CD4-positive, alpha-beta memory T cell (primary cell): ENCODE results near the gene ADORA3. TPM values are rescaled to one million over a fixed set of nuclear protein-coding genes. Genes with fewer than 3 reads are reported as not detected.
"Not testable (repeated sequence)": the region's sequence is repeated elsewhere in the genome, so short reads cannot be mapped to it uniquely, and the experiment has no call there.

Source experiments
- CTCF ChIA-PET: fragments of 350-600 bp; sonication (Branson Sonifier 250); formaldehyde crosslinking; loops from one replicate; lab custom pipeline; 2021; ENCODE audit warnings: inconsistent platforms; ENCODE audit not compliant: partially characterized antibody; lab: Charles Lee
- POLR2A ChIA-PET: fragments of 350-600 bp; sonication (Branson Sonifier 250); formaldehyde crosslinking; loops from one replicate; lab custom pipeline; 2021; ENCODE audit not compliant: partially characterized antibody; lab: Charles Lee
- DNase-seq, 5 donors: peaks; one replicate each; pipeline versions ENCODE4 v3.0.0 to v3.0.0-alpha.2; 2020 to 2022; ENCODE audit warnings: mixed read lengths in 1 of 5
- H3K27ac ChIP-seq: one replicate; pipeline ENCODE4 v1.7.0; 2013; ENCODE audit warnings: low read depth, low read length
- H3K27me3 ChIP-seq: 2 replicates; pipeline ENCODE4 v1.7.0; 2013; ENCODE audit warnings: mild to moderate bottlenecking, low read length, moderate library complexity; ENCODE audit not compliant: insufficient read depth
- H3K36me3 ChIP-seq: 2 replicates; pipeline ENCODE4 v1.7.0; 2013; ENCODE audit warnings: mild to moderate bottlenecking, low read length, moderate library complexity; ENCODE audit not compliant: insufficient read depth
- H3K4me1 ChIP-seq: 2 replicates; pipeline ENCODE4 v1.7.0; 2013; ENCODE audit warnings: mild to moderate bottlenecking, low read length, moderate library complexity; ENCODE audit not compliant: insufficient read depth
- H3K4me3 ChIP-seq, 2 donors: one replicate each; pipeline ENCODE4 v1.7.0; 2013; ENCODE audit warnings: low read length in 2 of 2, mild to moderate bottlenecking in 1 of 2
- H3K9me3 ChIP-seq, 2 donors: one replicate each; pipeline ENCODE4 v1.7.0; 2013; ENCODE audit warnings: low read length in 2 of 2, control low read depth in 1 of 2; ENCODE audit not compliant: control insufficient read depth in 1 of 2
- H3K27ac Mint-ChIP-seq, 7 donors: one replicate each; pipeline ENCODE4 v1.8.0; 2020 to 2021; ENCODE audit warnings: mixed read lengths in 7 of 7, mild to moderate bottlenecking in 6 of 7, inconsistent platforms in 3 of 7, moderate library complexity in 3 of 7
- H3K27me3 Mint-ChIP-seq, 2 donors: one replicate each; pipeline ENCODE4 v1.8.0; 2020 to 2021; ENCODE audit warnings: mixed read lengths in 2 of 2
- H3K36me3 Mint-ChIP-seq, 2 donors: one replicate each; pipeline ENCODE4 v1.8.0; 2020 to 2021; ENCODE audit warnings: mixed read lengths in 2 of 2, inconsistent platforms in 1 of 2, mild to moderate bottlenecking in 1 of 2
- H3K4me1 Mint-ChIP-seq, 4 donors: one replicate each; pipeline ENCODE4 v1.8.0; 2020 to 2021; ENCODE audit warnings: mixed read lengths in 4 of 4, mild to moderate bottlenecking in 1 of 4
- H3K4me3 Mint-ChIP-seq, 8 donors: one replicate each; pipeline ENCODE4 v1.8.0; 2020 to 2021; ENCODE audit warnings: mixed read lengths in 8 of 8, mild to moderate bottlenecking in 7 of 8, moderate library complexity in 6 of 8, inconsistent platforms in 3 of 8
- H3K9me3 Mint-ChIP-seq, 8 donors: one replicate each; pipeline ENCODE4 v1.8.0; 2020 to 2021; ENCODE audit warnings: mixed read lengths in 8 of 8, mild to moderate bottlenecking in 5 of 8, inconsistent platforms in 3 of 8, moderate library complexity in 1 of 8
- intact Hi-C: fragments of 100-400 bp; cut with micrococcal nuclease; formaldehyde crosslinking; loops from one replicate; pipeline ENCODE4 v1.15.1; 2023
- polyA plus RNA-seq, 2 donors: library from polyadenylated mRNA; unstranded; fragments of 300-500 nt; fragmentation: Illumina TruSeq; gene quantifications; one replicate each; pipeline ENCODE4 v1.2.3, GENCODE V29; 2021
- total RNA-seq, 2 experiments: library from RNA; stranded (reverse); gene quantifications; one replicate each; pipeline ENCODE4 v1.2.3, GENCODE V29; 2021

Gene ADORA3
- total RNA-seq (under 1 TPM; 0.41 to 0.42 TPM), polyA plus RNA-seq (under 1 TPM in 1 of 2 donors, not detected in 1; 0.46 TPM)

GRCh38 chr1:111503585-111504060 lies at the start of gene ADORA3, which contains the start of gene TMIGD3:
TSS of gene ADORA3 (minus strand) at chr1:111503633. CDS start at chr1:111503354, 279 bp downstream.
TSS of gene TMIGD3 (minus strand) at chr1:111503633. CDS start at chr1:111503354, 279 bp downstream.
- intact Hi-C loops = loop anchor here (10.0 kb wide), 1 partner anchor 121 kb away; no protein-coding TSS in a partner anchor
- ChIA-PET CTCF (interaction anchor here (1.2 to 2.2 kb wide), 5 partner anchors 13 to 266 kb away, joined by 3 to 10 read pairs (median 3); partner anchors contain the start of gene INKA2), POLR2A (interaction anchor here (0.6 to 8.6 kb wide), 11 partner anchors 13 to 243 kb away, joined by 3 to 170 read pairs (median 3); partner anchors contain the start of genes ATP5PB, C1orf162 and WDR77)
- Histone ChIP-seq H3K4me3 (peak within 1 kb of the TSS in 1 of 2 donors; percentile 8), H3K4me1 (peaks cover 69% of the 10 kb centered on the region), H3K27me3 (no peaks in the 10 kb centered on the region), H3K9me3 (no peaks in the 10 kb centered on the region), H3K36me3 (no peaks in the 10 kb centered on the region), H3K27ac (peak within 1 kb of the TSS; percentile 32)
- Mint-ChIP-seq H3K4me3 (peak within 1 kb of the TSS; percentile 5 to 77 (median 66)), H3K27me3 (no peaks in the 10 kb centered on the region), H3K4me1 (peaks cover 52 to 88% (median 64%) of the 10 kb centered on the region in 4 donors), H3K36me3 (no peaks in the 10 kb centered on the region), H3K9me3 (no peaks in the 10 kb centered on the region), H3K27ac (peak within 1 kb of the TSS; percentile 45 to 79 (median 70))
- DNase-seq = no peak

GRCh38 chr1:111553196-111553595 lies 49.8 kb upstream of the ADORA3 start:
- DNase-seq = no peak
- intact Hi-C loops = no loop called here
- Histone ChIP-seq H3K4me1 (no peaks in the 10 kb centered on the region), H3K27ac (no peak overlapping the region), H3K9me3 (no peaks in the 10 kb centered on the region), H3K36me3 (no peaks in the 10 kb centered on the region), H3K27me3 (no peaks in the 10 kb centered on the region), H3K4me3 (no peak overlapping the region)
- Mint-ChIP-seq H3K27ac (peak overlapping the region in 1 of 7 donors; percentile 14), H3K4me3 (no peak overlapping the region), H3K4me1 (peaks cover 0 to 7% (median 2%) of the 10 kb centered on the region in 4 donors), H3K36me3 (no peaks in the 10 kb centered on the region), H3K27me3 (peaks cover 0 to 2% of the 10 kb centered on the region in 2 donors), H3K9me3 (no peaks in the 10 kb centered on the region)
- CTCF ChIA-PET = interaction anchor here (0.6 to 1.8 kb wide), 7 partner anchors 19 to 162 kb away, joined by 3 to 6 read pairs (median 3); no protein-coding TSS in a partner anchor
- POLR2A ChIA-PET = interaction anchor here (1.3 kb wide), 1 partner anchor 40 kb away, joined by 3 read pairs; no protein-coding TSS in a partner anchor

- no peak overlapping the region for H3K4me3 ChIP-seq
- Mint-ChIP-seq H3K9me3 (no peaks in the 10 kb centered on the region), H3K27me3 (peaks cover 0 to 2% of the 10 kb centered on the region in 2 donors), H3K27ac (no peak overlapping the region), H3K4me1 (peaks cover 0 to 7% (median 2%) of the 10 kb centered on the region in 4 donors), H3K4me3 (no peak overlapping the region), H3K36me3 (no peaks in the 10 kb centered on the region)
- no peak for DNase-seq
- intact Hi-C loops = no loop called here
- H3K27me3 ChIP-seq = no peaks in the 10 kb centered on the region
- ChIA-PET POLR2A (no interaction called here), CTCF (interaction anchor here (1.0 to 1.8 kb wide), 5 partner anchors 20 to 162 kb away, joined by 3 to 6 read pairs (median 4); no protein-coding TSS in a partner anchor)
- H3K9me3 ChIP-seq = no peaks in the 10 kb centered on the region
- H3K27ac ChIP-seq = no peak overlapping the region
- no peaks in the 10 kb centered on the region for H3K36me3 ChIP-seq
- no peaks in the 10 kb centered on the region for H3K4me1 ChIP-seq
Observed at GRCh38 chr1:111552587-111552986, 49.2 kb upstream of the ADORA3 start.

- Mint-ChIP-seq H3K36me3 (no peaks in the 10 kb centered on the region), H3K27me3 (peaks cover 0 to 2% of the 10 kb centered on the region in 2 donors), H3K9me3 (no peaks in the 10 kb centered on the region), H3K27ac (no peak overlapping the region), H3K4me3 (no peak overlapping the region), H3K4me1 (peaks cover 0 to 7% (median 2%) of the 10 kb centered on the region in 4 donors)
- Histone ChIP-seq H3K4me1 (no peaks in the 10 kb centered on the region), H3K36me3 (no peaks in the 10 kb centered on the region), H3K27ac (no peak overlapping the region), H3K27me3 (no peaks in the 10 kb centered on the region), H3K4me3 (no peak overlapping the region), H3K9me3 (no peaks in the 10 kb centered on the region)
- no peak for DNase-seq
- POLR2A ChIA-PET = no interaction called here
- intact Hi-C loops = no loop called here
- CTCF ChIA-PET = interaction anchor here (1.3 to 1.5 kb wide), 2 partner anchors 43 to 97 kb away, joined by 3 to 4 read pairs; no protein-coding TSS in a partner anchor
Observed at GRCh38 chr1:111551623-111552411, 48.4 kb upstream of the ADORA3 start.

- H3K36me3 ChIP-seq, H3K4me1 Mint-ChIP-seq, H3K27me3 Mint-ChIP-seq, H3K9me3 Mint-ChIP-seq, H3K4me3 ChIP-seq, H3K4me3 Mint-ChIP-seq, H3K27ac Mint-ChIP-seq, H3K9me3 ChIP-seq, intact Hi-C loops, H3K27me3 ChIP-seq, H3K4me1 ChIP-seq, DNase-seq, H3K36me3 Mint-ChIP-seq, H3K27ac ChIP-seq: not testable (repeated sequence)
- POLR2A ChIA-PET = interaction anchor here (0.7 to 1.2 kb wide), 2 partner anchors 45 to 83 kb away, joined by 3 read pairs; no protein-coding TSS in a partner anchor
- CTCF ChIA-PET = interaction anchor here (1.7 kb wide), 1 partner anchor 18 kb away, joined by 3 read pairs; no protein-coding TSS in a partner anchor
Observed at GRCh38 chr1:111547786-111548185, 44.4 kb upstream of the ADORA3 start.

GRCh38 chr1:111542187-111542586 lies 38.8 kb upstream of the ADORA3 start:
- H3K36me3 Mint-ChIP-seq = no peaks in the 10 kb centered on the region
- no peak for DNase-seq
- H3K27ac Mint-ChIP-seq = peak overlapping the region in 1 of 7 donors; percentile 9
- H3K27me3 ChIP-seq = no peaks in the 10 kb centered on the region
- no peak overlapping the region for H3K27ac ChIP-seq
- peaks cover 0 to 4% (median 0%) of the 10 kb centered on the region in 8 donors for H3K9me3 Mint-ChIP-seq
- no peaks in the 10 kb centered on the region for H3K9me3 ChIP-seq
- H3K4me3 Mint-ChIP-seq = no peak overlapping the region
- ChIA-PET CTCF (no interaction called here), POLR2A (no interaction called here)
- H3K4me1 ChIP-seq = no peaks in the 10 kb centered on the region
- H3K4me1 Mint-ChIP-seq = peaks cover 0 to 4% (median 2%) of the 10 kb centered on the region in 4 donors
- no peak overlapping the region for H3K4me3 ChIP-seq
- intact Hi-C loops = no loop called here
- H3K27me3 Mint-ChIP-seq = peaks cover 0 to 5% of the 10 kb centered on the region in 2 donors
- H3K36me3 ChIP-seq = no peaks in the 10 kb centered on the region

GRCh38 chr1:111541721-111542120 lies 38.3 kb upstream of the ADORA3 start:
- Mint-ChIP-seq H3K9me3 (peaks cover 0 to 4% (median 0%) of the 10 kb centered on the region in 8 donors), H3K36me3 (no peaks in the 10 kb centered on the region), H3K27ac (no peak overlapping the region), H3K27me3 (peaks cover 0 to 5% of the 10 kb centered on the region in 2 donors), H3K4me3 (no peak overlapping the region), H3K4me1 (peaks cover 0 to 4% (median 2%) of the 10 kb centered on the region in 4 donors)
- CTCF ChIA-PET = no interaction called here
- H3K4me3 ChIP-seq = no peak overlapping the region
- no peaks in the 10 kb centered on the region for H3K27me3 ChIP-seq
- H3K4me1 ChIP-seq = no peaks in the 10 kb centered on the region
- intact Hi-C loops = no loop called here
- H3K9me3 ChIP-seq = no peaks in the 10 kb centered on the region
- no peak for DNase-seq
- no peak overlapping the region for H3K27ac ChIP-seq
- POLR2A ChIA-PET = no interaction called here
- no peaks in the 10 kb centered on the region for H3K36me3 ChIP-seq
